HEK293 (cell line): ENCODE measurements around the gene ARHGAP15.

Experiments used
- CTCF ChIA-PET: fragments of 350-600 bp; formaldehyde crosslinking; extraction: SDS; loops from one replicate; lab custom pipeline; 2021; ENCODE audit warnings: antibody characterized with exemption; lab: Yijun Ruan, JAX
- POLR2A ChIA-PET: fragments of 300-600 bp; formaldehyde crosslinking; extraction: SDS; loops from one replicate; lab custom pipeline; 2020; ENCODE audit warnings: antibody characterized with exemption, inconsistent platforms; lab: Yijun Ruan, JAX
- H3K27ac ChIP-seq: fragments of 200-500 bp; sonication (Bioruptor generic); 2 replicates; pipeline ENCODE4 v1.5.1; 2014; ENCODE audit warnings: low read depth, low read length, control low read depth, inconsistent platforms; ENCODE audit errors: extremely low read depth
- H3K36me3 ChIP-seq, 2 experiments: fragments of 200-500 bp in 1 of 2; sonication (Bioruptor generic) in 1 of 2; 1 replicate in 1 of 2; 2 replicates in 1 of 2; pipeline ENCODE4 v1.5.1; 2014 to 2017; ENCODE audit warnings: inconsistent platforms in 2 of 2, low read length in 2 of 2; ENCODE audit not compliant: control insufficient read depth in 2 of 2, insufficient read depth in 1 of 2
- H3K4me1 ChIP-seq: fragments of 200-500 bp; sonication (Bioruptor generic); 2 replicates; pipeline ENCODE4 v1.5.1; 2014; ENCODE audit warnings: mild to moderate bottlenecking, low read length, inconsistent platforms; ENCODE audit not compliant: control insufficient read depth, insufficient read depth
- H3K4me3 ChIP-seq: 2 replicates; pipeline ENCODE4 v1.5.1; 2011; ENCODE audit warnings: low read depth, mild to moderate bottlenecking, control low read depth, low read length, moderate library complexity
- H3K9me3 ChIP-seq: fragments of 200-500 bp; sonication (Bioruptor generic); 2 replicates; pipeline ENCODE4 v1.5.1; 2014; ENCODE audit warnings: low read depth, low read length, inconsistent platforms; ENCODE audit not compliant: control insufficient read depth, insufficient read depth
- ATF2 ChIP-seq: fragments of 450-650 bp; formaldehyde crosslinking; IDR thresholded peaks from 2 replicates; pipeline ENCODE4 v1.5.1; 2016; ENCODE audit warnings: missing biosample characterization, missing genetic modification characterization, low read depth
- BCL6B ChIP-seq: fragments of 450-650 bp; formaldehyde crosslinking; IDR thresholded peaks from 2 replicates; pipeline ENCODE4 v1.5.1; 2017; ENCODE audit warnings: missing biosample characterization, missing genetic modification characterization
- GLIS1 ChIP-seq: fragments of 450-650 bp; formaldehyde crosslinking; IDR thresholded peaks from 2 replicates; pipeline ENCODE4 v1.5.1; 2016; ENCODE audit warnings: missing biosample characterization, missing genetic modification characterization
- PBX3 ChIP-seq: sonication (generic); formaldehyde crosslinking; IDR thresholded peaks from 2 replicates; pipeline ENCODE4 v1.8.1; 2022; ENCODE audit warnings: mild to moderate bottlenecking, moderate library complexity, missing genetic modification reagents
- SALL2 ChIP-seq: fragments of 450-650 bp; formaldehyde crosslinking; IDR thresholded peaks from 2 replicates; pipeline ENCODE4 v1.5.0; 2017; ENCODE audit warnings: missing biosample characterization, mild to moderate bottlenecking, missing genetic modification characterization, borderline replicate concordance
- ZBTB1 ChIP-seq: fragments of 450-650 bp; formaldehyde crosslinking; IDR thresholded peaks from 2 replicates; pipeline ENCODE4 v1.5.1; 2016; ENCODE audit warnings: missing biosample characterization, missing genetic modification characterization
- ZBTB10 ChIP-seq: fragments of 450-650 bp; formaldehyde crosslinking; IDR thresholded peaks from 2 replicates; pipeline ENCODE4 v1.5.1; 2016; ENCODE audit warnings: missing biosample characterization, missing genetic modification characterization
- ZFP3 ChIP-seq: fragments of 450-650 bp; formaldehyde crosslinking; IDR thresholded peaks from 2 replicates; pipeline ENCODE4 v1.5.1; 2016; ENCODE audit warnings: low read depth, missing biosample characterization, missing genetic modification characterization
- ZNF114 ChIP-seq: fragments of 450-650 bp; formaldehyde crosslinking; IDR thresholded peaks from 2 replicates; pipeline ENCODE4 v1.5.0; 2017; ENCODE audit warnings: missing biosample characterization, missing genetic modification characterization
- ZNF132 ChIP-seq: fragments of 450-650 bp; formaldehyde crosslinking; IDR thresholded peaks from 2 replicates; pipeline ENCODE4 v1.5.1; 2017; ENCODE audit warnings: missing biosample characterization, missing genetic modification characterization, borderline replicate concordance
- ZNF140 ChIP-seq: fragments of 450-650 bp; formaldehyde crosslinking; IDR thresholded peaks from 2 replicates; pipeline ENCODE4 v1.5.1; 2016; ENCODE audit warnings: missing biosample characterization, missing genetic modification characterization
- ZNF292 ChIP-seq: fragments of 450-650 bp; formaldehyde crosslinking; IDR thresholded peaks from 2 replicates; pipeline ENCODE4 v1.5.1; 2016; ENCODE audit warnings: low read depth, missing biosample characterization, missing genetic modification characterization, borderline replicate concordance
- ZNF37A ChIP-seq: fragments of 450-650 bp; IDR thresholded peaks from 2 replicates; pipeline ENCODE4 v1.5.1; 2018; ENCODE audit warnings: missing biosample characterization, missing genetic modification characterization
- ZNF473 ChIP-seq: fragments of 450-650 bp; formaldehyde crosslinking; IDR thresholded peaks from 2 replicates; pipeline ENCODE4 v1.5.1; 2017; ENCODE audit warnings: missing biosample characterization, missing genetic modification characterization
- ZNF501 ChIP-seq: fragments of 450-650 bp; formaldehyde crosslinking; IDR thresholded peaks from 2 replicates; pipeline ENCODE4 v1.5.1; 2016; ENCODE audit warnings: missing biosample characterization, missing genetic modification characterization
- ZNF785 ChIP-seq: fragments of 450-650 bp; formaldehyde crosslinking; IDR thresholded peaks from 2 replicates; pipeline ENCODE4 v1.5.1; 2016; ENCODE audit warnings: missing biosample characterization, missing genetic modification characterization

The ARHGAP15 gene

GRCh38 chr2:143460382-143460781 lies 331.2 kb downstream of the ARHGAP15 start:
- no peaks in the 10 kb centered on the region for H3K9me3 ChIP-seq
- CTCF ChIA-PET = interaction anchor here (0.7 kb wide), 1 partner anchor 34 kb away, joined by 3 read pairs; no protein-coding TSS in a partner anchor
- H3K4me3 ChIP-seq = no peak overlapping the region
- H3K27ac ChIP-seq = no peak overlapping the region
- POLR2A ChIA-PET = no interaction called here
- H3K36me3 ChIP-seq = no peaks in the 10 kb centered on the region
- TF ChIP-seq ZNF292 (tag by site-specific recombination) (no peak), ZNF114 (no peak)
- no peaks in the 10 kb centered on the region for H3K4me1 ChIP-seq

- Histone ChIP-seq H3K27ac (no peak overlapping the region), H3K4me3 (no peak overlapping the region), H3K4me1 (no peaks in the 10 kb centered on the region), H3K36me3 (no peaks in the 10 kb centered on the region), H3K9me3 (no peaks in the 10 kb centered on the region)
- no peak for TF ChIP-seq ZNF132 (tag by site-specific recombination)
- TF ChIP-seq ZNF473 = no peak
- no peak for TF ChIP-seq ZNF501 (tag by site-specific recombination)
- TF ChIP-seq GLIS1 (tag by site-specific recombination) = no peak
- no peak for TF ChIP-seq BCL6B (tag by site-specific recombination)
- TF ChIP-seq SALL2 (tag by site-specific recombination) = no peak
- no peak for TF ChIP-seq ZFP3 (tag by site-specific recombination)
- TF ChIP-seq ZBTB1 (tag by site-specific recombination) = no peak
- TF ChIP-seq ZNF140 (tag by site-specific recombination) = no peak
- no peak for TF ChIP-seq ZBTB10
- no peak for TF ChIP-seq ZNF37A (tag by site-specific recombination)
- no peak for TF ChIP-seq ZNF785 (tag by site-specific recombination)
- TF ChIP-seq ATF2 (tag by site-specific recombination) = no peak
- CTCF ChIA-PET = no interaction called here
- POLR2A ChIA-PET = no interaction called here
These were observed 334.5 kb downstream of the ARHGAP15 start for GRCh38 chr2:143463719-143464118.

GRCh38 chr2:143466391-143466790 lies 337.2 kb downstream of the ARHGAP15 start:
- no peaks in the 10 kb centered on the region for H3K4me1 ChIP-seq
- ChIA-PET POLR2A (no interaction called here), CTCF (no interaction called here)
- no peak overlapping the region for H3K4me3 ChIP-seq
- H3K27ac ChIP-seq = no peak overlapping the region
- no peaks in the 10 kb centered on the region for H3K36me3 ChIP-seq
- H3K9me3 ChIP-seq = no peaks in the 10 kb centered on the region
- TF ChIP-seq PBX3 (CRISPR knock-in tag) = no peak
